ENCODE measurements around the gene STYXL2.

STYXL2 gene

GRCh38 chr1:167136806-167137205, 42.9 kb downstream of the STYXL2 start:
- DNase-seq: no peak

GRCh38 chr1:167137332-167137781, 43.5 kb downstream of the STYXL2 start:
- DNase-seq: no peak

- DNase-seq: no peak
Measured at GRCh38 chr1:167137793-167138510, 44.1 kb downstream of the STYXL2 start.

GRCh38 chr1:167138703-167139102, 44.8 kb downstream of the STYXL2 start:
- DNase-seq: no peak

GRCh38 chr1:167141963-167142362, 48.1 kb downstream of the STYXL2 start:
- no peak for DNase-seq
